ENCODE results near the gene LUC7L2. TPM values are rescaled to one million over a fixed set of nuclear protein-coding genes. Genes with fewer than 3 reads are reported as not detected.
"Not testable (repeated sequence)": the region's sequence is repeated elsewhere in the genome, so short reads cannot be mapped to it uniquely, and the experiment has no call there.

LUC7L2 gene, protein sequence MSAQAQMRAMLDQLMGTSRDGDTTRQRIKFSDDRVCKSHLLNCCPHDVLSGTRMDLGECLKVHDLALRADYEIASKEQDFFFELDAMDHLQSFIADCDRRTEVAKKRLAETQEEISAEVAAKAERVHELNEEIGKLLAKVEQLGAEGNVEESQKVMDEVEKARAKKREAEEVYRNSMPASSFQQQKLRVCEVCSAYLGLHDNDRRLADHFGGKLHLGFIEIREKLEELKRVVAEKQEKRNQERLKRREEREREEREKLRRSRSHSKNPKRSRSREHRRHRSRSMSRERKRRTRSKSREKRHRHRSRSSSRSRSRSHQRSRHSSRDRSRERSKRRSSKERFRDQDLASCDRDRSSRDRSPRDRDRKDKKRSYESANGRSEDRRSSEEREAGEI
- polyA plus RNA-seq (2012; ENCODE audit: missing spikeins) = 67.6 TPM

- FAIRE-seq = peak; percentile 98
Observed at GRCh38 chr7:139359366-139360209, at the start of gene LUC7L2. Gene LUC7L2 (plus strand): TSS chr7:139359894. CDS start chr7:139360262, 368 bp downstream.

GRCh38 chr7:139317939-139318505, 41.7 kb upstream of the LUC7L2 start:
- FAIRE-seq (no peak), DNase-seq (ENCODE audit: insufficient read length) (no peak)
- TF ChIP-seq POLR2A (IDR thresholded peaks at IDR 0.05; ENCODE audit: low read depth, low read length) (no peak), TAF1 (IDR thresholded peaks at IDR 0.05; ENCODE audit: borderline replicate concordance, low read depth, low read length) (no peak), POLR2AphosphoS5 (IDR thresholded peaks at IDR 0.05; ENCODE audit: low read depth, low read length) (no peak)

More at GRCh38 chr7:139359366-139360209, at the start of gene LUC7L2:
- peak; percentile 78 for DNase-seq (ENCODE audit: insufficient read length)
- peak; percentile 93 for TF ChIP-seq TAF1 (IDR thresholded peaks at IDR 0.05; ENCODE audit: borderline replicate concordance, low read depth, low read length)
- TF ChIP-seq POLR2AphosphoS5 (IDR thresholded peaks at IDR 0.05; ENCODE audit: low read depth, low read length) = peak; percentile 99
- TF ChIP-seq POLR2A (IDR thresholded peaks at IDR 0.05; ENCODE audit: low read depth, low read length) = peak; percentile 97

DNA sequence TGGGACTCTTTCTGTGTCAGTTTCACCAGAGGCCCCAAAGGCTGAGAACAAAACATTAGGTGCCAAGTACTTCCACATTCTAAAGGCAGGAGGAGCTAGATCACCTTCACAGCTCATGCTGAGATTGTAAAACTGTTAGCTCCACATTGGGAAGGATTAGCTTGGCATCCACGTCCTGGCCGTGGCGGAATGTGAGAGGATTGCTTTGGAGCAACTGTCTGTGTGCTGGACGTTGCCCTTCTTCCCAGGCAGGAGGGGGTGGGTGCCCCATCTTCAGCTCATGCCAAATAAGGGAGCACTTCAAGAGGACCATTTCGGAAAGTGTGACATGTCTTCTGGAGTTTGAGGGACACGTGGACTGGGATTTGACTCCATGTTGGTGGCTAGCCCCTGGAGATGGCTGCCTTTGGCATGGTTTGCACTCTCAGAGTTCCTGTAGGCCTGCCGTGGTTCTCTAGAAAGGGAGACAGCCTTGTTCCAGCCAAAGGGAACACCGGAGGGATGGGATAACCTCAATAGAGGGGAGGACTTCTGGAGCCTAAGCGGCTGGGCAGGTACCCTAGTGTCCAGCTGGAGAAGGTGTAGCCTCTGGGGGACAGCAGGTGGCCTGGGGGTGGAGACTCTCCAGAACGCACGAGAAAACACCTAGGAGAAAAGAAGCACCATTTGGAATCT, 38.5 kb upstream of the LUC7L2 start:
- peak; percentile 64 for FAIRE-seq
- no peak for TF ChIP-seq POLR2A (IDR thresholded peaks at IDR 0.05; ENCODE audit: low read depth, low read length)
- TF ChIP-seq POLR2AphosphoS5 (IDR thresholded peaks at IDR 0.05; ENCODE audit: low read depth, low read length) = no peak
- no peak for TF ChIP-seq TAF1 (IDR thresholded peaks at IDR 0.05; ENCODE audit: borderline replicate concordance, low read depth, low read length)
- DNase-seq (ENCODE audit: insufficient read length) = no peak

DNA sequence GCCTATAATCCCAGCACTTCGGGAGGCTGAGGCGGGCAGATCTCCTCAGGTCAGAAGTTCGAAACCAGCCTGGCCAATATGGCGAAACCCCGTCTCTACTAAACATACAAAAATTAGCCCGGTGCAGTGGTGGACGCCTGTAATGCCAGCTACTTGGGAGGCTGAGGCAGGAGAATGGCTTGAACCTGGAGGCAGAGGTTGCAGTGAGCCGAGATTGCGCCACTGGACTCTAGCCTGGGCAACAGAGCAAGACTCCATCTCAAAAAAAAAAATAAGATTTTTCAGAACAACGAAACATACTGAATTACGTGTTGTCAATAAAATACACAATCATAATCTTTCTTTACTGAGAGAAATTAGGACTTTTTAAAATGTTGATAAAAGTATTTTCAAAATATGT, 35.0 kb upstream of the LUC7L2 start:
- DNase-seq (ENCODE audit: insufficient read length); FAIRE-seq: not testable (repeated sequence)

GRCh38 chr7:139328375-139328774, 31.3 kb upstream of the LUC7L2 start:
- TF ChIP-seq POLR2A (IDR thresholded peaks at IDR 0.05; ENCODE audit: low read depth, low read length) = no peak
- TF ChIP-seq POLR2AphosphoS5 (IDR thresholded peaks at IDR 0.05; ENCODE audit: low read depth, low read length) = no peak
- TF ChIP-seq TAF1 (IDR thresholded peaks at IDR 0.05; ENCODE audit: borderline replicate concordance, low read depth, low read length) = no peak
- DNase-seq (ENCODE audit: insufficient read length) (no peak), FAIRE-seq (no peak)

DNA sequence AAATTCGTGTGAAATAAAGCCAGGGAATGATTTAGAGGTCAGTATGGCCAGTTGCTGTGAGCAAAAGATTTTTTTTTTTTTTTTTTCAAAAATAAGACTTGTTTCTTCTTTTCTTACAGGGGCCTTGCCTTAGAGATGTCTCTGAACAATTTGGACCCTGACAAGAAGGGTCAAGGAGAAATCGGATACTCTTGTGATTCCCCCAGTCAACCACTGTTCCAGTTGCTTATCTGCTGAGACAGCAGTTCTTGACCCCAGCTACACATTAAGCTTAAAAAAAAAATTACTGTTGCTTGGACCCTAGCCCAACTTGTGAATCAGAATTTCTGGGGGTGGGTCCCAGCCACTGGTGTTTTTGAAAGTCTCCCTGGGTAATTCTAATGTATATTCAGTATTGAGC, 30.6 kb upstream of the LUC7L2 start:
- no peak for TF ChIP-seq TAF1 (IDR thresholded peaks at IDR 0.05; ENCODE audit: borderline replicate concordance, low read depth, low read length)
- no peak for TF ChIP-seq POLR2A (IDR thresholded peaks at IDR 0.05; ENCODE audit: low read depth, low read length)
- TF ChIP-seq POLR2AphosphoS5 (IDR thresholded peaks at IDR 0.05; ENCODE audit: low read depth, low read length) = no peak
- DNase-seq (ENCODE audit: insufficient read length) = no peak
- FAIRE-seq = no peak

GRCh38 chr7:139330333-139331030, 29.2 kb upstream of the LUC7L2 start:
- DNase-seq (ENCODE audit: insufficient read length) (no peak), FAIRE-seq (no peak)
- TF ChIP-seq TAF1 (IDR thresholded peaks at IDR 0.05; ENCODE audit: borderline replicate concordance, low read depth, low read length) (no peak), POLR2AphosphoS5 (IDR thresholded peaks at IDR 0.05; ENCODE audit: low read depth, low read length) (no peak), POLR2A (IDR thresholded peaks at IDR 0.05; ENCODE audit: low read depth, low read length) (no peak)

- no peak for DNase-seq (ENCODE audit: insufficient read length)
- no peak for TF ChIP-seq TAF1 (IDR thresholded peaks at IDR 0.05; ENCODE audit: borderline replicate concordance, low read depth, low read length)
- no peak for FAIRE-seq
Observed at GRCh38 chr7:139332697-139333359, 26.9 kb upstream of the LUC7L2 start.

DNA sequence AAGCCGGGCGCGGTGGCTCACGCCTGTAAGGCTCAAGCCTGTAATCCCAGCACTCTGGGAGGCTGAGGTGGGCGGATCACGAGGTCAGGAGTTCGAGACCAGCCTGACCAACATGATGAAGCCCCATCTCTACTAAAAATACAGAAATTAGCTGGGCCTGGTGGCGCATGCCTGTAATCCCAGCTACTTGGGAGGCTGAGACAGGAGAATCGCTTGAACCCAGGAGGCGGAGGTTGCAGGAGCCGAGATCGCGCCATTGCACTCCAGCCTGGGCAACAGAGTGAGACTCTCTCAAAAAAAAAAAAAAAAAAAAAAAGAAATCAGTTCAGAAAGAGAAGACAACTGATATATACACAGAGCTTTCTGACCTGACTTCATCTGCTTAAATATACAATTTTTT, 26.3 kb upstream of the LUC7L2 start:
- not testable (repeated sequence) for FAIRE-seq; DNase-seq (ENCODE audit: insufficient read length)

GRCh38 chr7:139334399-139335150, 25.1 kb upstream of the LUC7L2 start:
- TF ChIP-seq POLR2A (IDR thresholded peaks at IDR 0.05; ENCODE audit: low read depth, low read length) = no peak
- no peak for DNase-seq (ENCODE audit: insufficient read length)
- FAIRE-seq = no peak
